Measurements from ENCODE around the gene GRAMD2B.

The GRAMD2B gene

GRCh38 chr5:126519637-126520592, 96.7 kb downstream of the GRAMD2B start:
- H4K20me1 ChIP-seq (ENCODE audit: insufficient read depth, low read length, poor library complexity, severe bottlenecking): no peaks in the 10 kb centered on the region
- H3K79me2 ChIP-seq (ENCODE audit: insufficient read depth, low read length): no peaks in the 10 kb centered on the region
- no peak overlapping the region for H3K9ac ChIP-seq (ENCODE audit: low read depth, low read length, poor library complexity, severe bottlenecking)
- no peaks in the 10 kb centered on the region for H3K36me3 ChIP-seq (ENCODE audit: insufficient read depth, low read length)
- H3K9me2 ChIP-seq (replicated peaks; ENCODE audit: low read depth, low read length): no peaks in the 10 kb centered on the region
- TF ChIP-seq CTCF (conservative IDR thresholded peaks at IDR 0.05; ENCODE audit: low read length): no peak
- no peaks in the 10 kb centered on the region for H3K9me3 ChIP-seq (ENCODE audit: insufficient read depth, low read depth, low read length)
- H3K4me2 ChIP-seq (ENCODE audit: low read depth, low read length, poor library complexity, severe bottlenecking): no peak overlapping the region
- H3K4me3 ChIP-seq (ENCODE audit: low read length, poor library complexity, severe bottlenecking): no peak overlapping the region
- H2AFZ ChIP-seq (ENCODE audit: low read length): no peak overlapping the region
- H3K27me3 ChIP-seq (ENCODE audit: insufficient read depth, low read length, poor library complexity, severe bottlenecking): no peaks in the 10 kb centered on the region
- H3K4me1 ChIP-seq (ENCODE audit: insufficient read depth, low read length, poor library complexity, severe bottlenecking): no peaks in the 10 kb centered on the region
- no peaks in the 10 kb centered on the region for H3F3A ChIP-seq (ENCODE audit: low read depth)

DNA sequence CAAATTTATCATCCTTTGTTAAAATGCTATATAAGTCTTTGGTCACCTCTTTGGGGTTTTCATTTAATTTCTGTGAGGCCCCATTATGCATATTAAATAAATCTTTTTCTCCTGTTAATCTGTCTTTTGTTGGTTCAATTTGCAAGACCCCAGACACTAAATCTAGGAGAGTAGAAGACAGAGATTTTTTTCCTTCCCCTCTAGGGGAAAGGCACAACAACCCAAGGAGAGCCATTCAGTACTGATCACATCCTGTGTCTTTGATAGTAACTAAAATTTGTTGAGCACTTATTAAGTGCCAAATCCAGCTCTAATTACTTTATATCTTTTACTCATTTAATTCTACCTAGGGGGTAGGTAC, 97.4 kb downstream of the GRAMD2B start:
- H3K79me2 ChIP-seq (ENCODE audit: insufficient read depth, low read length): no peaks in the 10 kb centered on the region
- no peak overlapping the region for H3K4me2 ChIP-seq (ENCODE audit: low read depth, low read length, poor library complexity, severe bottlenecking)
- H3K4me1 ChIP-seq (ENCODE audit: insufficient read depth, low read length, poor library complexity, severe bottlenecking): no peaks in the 10 kb centered on the region

DNA sequence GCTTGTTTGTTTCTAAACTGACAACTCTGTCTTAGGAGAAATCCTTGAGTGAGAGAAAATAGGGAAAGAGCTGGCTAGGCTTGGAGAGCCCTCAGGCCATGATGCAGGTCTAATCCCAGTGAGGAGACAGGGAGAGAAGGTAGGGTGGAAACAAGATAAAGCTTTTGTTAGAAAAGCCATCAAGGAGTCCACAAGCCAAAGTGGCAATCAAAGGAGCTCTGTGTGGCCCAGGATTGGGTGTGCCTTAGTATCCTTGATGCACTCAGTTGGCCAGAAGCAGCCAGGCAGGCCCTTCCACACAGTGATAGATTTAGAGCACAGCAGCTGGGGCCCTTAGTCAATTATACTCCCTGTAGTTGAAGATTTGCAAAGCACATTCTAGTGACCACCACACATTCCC, 97.9 kb downstream of the GRAMD2B start:
- H2AFZ ChIP-seq (ENCODE audit: low read length): no peak overlapping the region
- no peaks in the 10 kb centered on the region for H3K27me3 ChIP-seq (ENCODE audit: insufficient read depth, low read length, poor library complexity, severe bottlenecking)
- no peak overlapping the region for H3K4me2 ChIP-seq (ENCODE audit: low read depth, low read length, poor library complexity, severe bottlenecking)
- no peaks in the 10 kb centered on the region for H3K9me2 ChIP-seq (replicated peaks; ENCODE audit: low read depth, low read length)
- no peaks in the 10 kb centered on the region for H3K4me1 ChIP-seq (ENCODE audit: insufficient read depth, low read length, poor library complexity, severe bottlenecking)
- no peak for TF ChIP-seq CTCF (conservative IDR thresholded peaks at IDR 0.05; ENCODE audit: low read length)
- no peak for TF ChIP-seq EZH2phosphoT487 (IDR thresholded peaks at IDR 0.05; ENCODE audit: borderline replicate concordance)
- no peaks in the 10 kb centered on the region for H3K9me3 ChIP-seq (ENCODE audit: insufficient read depth, low read depth, low read length)
- H3K79me2 ChIP-seq (ENCODE audit: insufficient read depth, low read length): no peaks in the 10 kb centered on the region
- H3K4me3 ChIP-seq (ENCODE audit: low read length, poor library complexity, severe bottlenecking): no peak overlapping the region
- H3F3A ChIP-seq (ENCODE audit: low read depth): no peaks in the 10 kb centered on the region
- H3K9ac ChIP-seq (ENCODE audit: low read depth, low read length, poor library complexity, severe bottlenecking): no peak overlapping the region
- H3K36me3 ChIP-seq (ENCODE audit: insufficient read depth, low read length): no peaks in the 10 kb centered on the region
- no peaks in the 10 kb centered on the region for H4K20me1 ChIP-seq (ENCODE audit: insufficient read depth, low read length, poor library complexity, severe bottlenecking)

More for the DNA sequence above, 97.4 kb downstream of the GRAMD2B start:
- no peak overlapping the region for H3K4me3 ChIP-seq (ENCODE audit: low read length, poor library complexity, severe bottlenecking)
- H3K9me2 ChIP-seq (replicated peaks; ENCODE audit: low read depth, low read length): no peaks in the 10 kb centered on the region
- no peaks in the 10 kb centered on the region for H3K27me3 ChIP-seq (ENCODE audit: insufficient read depth, low read length, poor library complexity, severe bottlenecking)
- H3F3A ChIP-seq (ENCODE audit: low read depth): no peaks in the 10 kb centered on the region
- TF ChIP-seq EZH2phosphoT487 (IDR thresholded peaks at IDR 0.05; ENCODE audit: borderline replicate concordance) (no peak), CTCF (conservative IDR thresholded peaks at IDR 0.05; ENCODE audit: low read length) (no peak)
- H3K9ac ChIP-seq (ENCODE audit: low read depth, low read length, poor library complexity, severe bottlenecking): no peak overlapping the region
- H3K9me3 ChIP-seq (ENCODE audit: insufficient read depth, low read depth, low read length): no peaks in the 10 kb centered on the region
- H2AFZ ChIP-seq (ENCODE audit: low read length): no peak overlapping the region
- H4K20me1 ChIP-seq (ENCODE audit: insufficient read depth, low read length, poor library complexity, severe bottlenecking): no peaks in the 10 kb centered on the region
- no peaks in the 10 kb centered on the region for H3K36me3 ChIP-seq (ENCODE audit: insufficient read depth, low read length)

Measured in Loucy (cell line).